Activated CD8-positive, alpha-beta T cell treated with anti-CD3 and anti-CD28 coated beads, Interleukin-2, amount 10 ng/mL, durations not matched to agents 7 days and 5 days (primary cell): ENCODE data around the gene RASGEF1C. TPM values are rescaled to one million over a fixed set of nuclear protein-coding genes. Genes with fewer than 3 reads are reported as not detected.

Source experiments
- total RNA-seq, 2 experiments: library from RNA; stranded (reverse); gene quantifications; one replicate each; pipeline ENCODE4 v1.2.3, GENCODE V29; 2021

Gene RASGEF1C
- total RNA-seq, 2 experiments from 2014 or later: not detected

Other genes with a start within 250 kb of the RASGEF1C start
- 1 to 10 TPM; 4.0 to 5.5 TPM for gene RNF130, start 137.5 kb downstream of the RASGEF1C start, total RNA-seq
- gene MAPK9, start 82.9 kb upstream of the RASGEF1C start, total RNA-seq: 10 to 100 TPM; 42.6 to 44.6 TPM
- gene GFPT2, start 144.1 kb upstream of the RASGEF1C start, total RNA-seq: under 1 TPM in 1 of 2 experiments, not detected in 1; 0.13 TPM